GM18526 (cell line): ENCODE results near the gene CACNA1D.

ENCODE experiments used
- POLR2A ChIP-seq: IDR thresholded peaks from 3 replicates; pipeline ENCODE4 v1.6.1; 2011; ENCODE audit not compliant: insufficient read length; ENCODE audit errors: extremely low read depth

CACNA1D gene

GRCh38 chr3:53583161-53583690, 88.8 kb downstream of the CACNA1D start:
- TF ChIP-seq POLR2A: no peak

GRCh38 chr3:53585049-53585448, 90.6 kb downstream of the CACNA1D start:
- TF ChIP-seq POLR2A: no peak

DNA sequence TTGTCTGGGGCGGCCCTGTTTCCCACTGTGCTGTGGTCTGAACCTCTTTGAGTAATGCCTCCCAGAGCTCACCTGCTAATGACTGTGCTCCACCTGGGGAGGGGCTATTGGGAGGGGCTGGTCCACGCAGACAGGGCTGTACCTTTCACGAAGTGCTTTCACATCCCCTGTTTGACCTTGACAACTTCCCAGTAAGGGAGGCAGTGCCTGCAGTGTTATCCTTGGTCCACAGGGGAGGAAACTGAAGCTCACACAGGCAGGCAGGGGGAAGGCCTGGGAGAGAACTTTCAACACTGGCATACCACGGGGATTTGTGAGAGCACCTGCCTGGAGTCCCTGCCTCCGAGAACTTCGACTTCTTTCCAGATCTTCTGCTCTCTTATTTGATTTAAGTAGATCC, 91.2 kb downstream of the CACNA1D start:
- no peak for TF ChIP-seq POLR2A

- TF ChIP-seq POLR2A: no peak
These were observed 93.7 kb downstream of the CACNA1D start for GRCh38 chr3:53588122-53588521.

DNA sequence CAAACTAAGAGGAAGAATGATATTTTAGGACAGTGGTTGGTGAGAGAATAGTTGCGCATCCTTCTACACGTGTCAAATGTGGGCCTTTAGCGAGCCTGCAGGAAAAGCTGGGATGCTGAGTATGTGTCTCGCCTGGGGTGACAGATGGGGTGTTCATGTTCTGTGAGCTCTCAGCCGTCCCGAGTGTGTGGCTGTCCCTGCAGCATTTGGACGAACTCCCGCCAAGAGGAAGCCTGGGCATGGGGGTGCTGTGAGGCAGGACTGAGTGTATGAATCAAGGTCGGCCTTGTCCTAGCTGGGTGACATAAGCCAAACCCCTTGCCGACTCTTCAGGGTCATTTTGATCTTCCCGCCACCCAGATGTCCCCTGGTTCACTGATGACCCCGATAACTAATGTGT, 94.8 kb downstream of the CACNA1D start:
- TF ChIP-seq POLR2A: no peak

GRCh38 chr3:53589806-53590205, 95.4 kb downstream of the CACNA1D start:
- TF ChIP-seq POLR2A: no peak

- no peak for TF ChIP-seq POLR2A
These were observed 96.2 kb downstream of the CACNA1D start for GRCh38 chr3:53590606-53591005.

GRCh38 chr3:53591646-53592045, 97.2 kb downstream of the CACNA1D start:
- TF ChIP-seq POLR2A: no peak

DNA sequence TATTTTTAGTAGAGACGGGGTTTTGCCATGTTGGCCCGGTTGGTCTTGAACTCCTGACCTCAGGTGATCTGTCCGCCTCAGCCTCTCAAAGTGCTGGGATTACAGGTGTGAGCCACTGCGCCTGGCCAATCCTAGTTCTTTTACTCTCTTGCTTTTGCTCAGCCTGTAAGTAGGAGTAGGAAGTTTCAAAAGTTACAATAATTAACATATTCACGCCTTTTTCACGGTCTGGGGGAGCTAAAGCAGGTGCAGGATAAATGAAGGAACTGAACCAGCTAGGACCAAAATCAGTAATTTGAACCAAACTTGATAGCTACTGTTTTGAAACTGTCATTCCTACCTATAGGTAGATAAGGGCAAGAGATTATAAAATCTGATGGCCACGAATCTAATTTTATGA, 98.5 kb downstream of the CACNA1D start:
- TF ChIP-seq POLR2A: no peak

GRCh38 chr3:53593611-53594010, 99.2 kb downstream of the CACNA1D start:
- TF ChIP-seq POLR2A: no peak

- no peak for TF ChIP-seq POLR2A
These were observed 99.9 kb downstream of the CACNA1D start for GRCh38 chr3:53594276-53594675.

- TF ChIP-seq POLR2A: no peak
These were observed 101.2 kb downstream of the CACNA1D start for GRCh38 chr3:53595660-53596059.

DNA sequence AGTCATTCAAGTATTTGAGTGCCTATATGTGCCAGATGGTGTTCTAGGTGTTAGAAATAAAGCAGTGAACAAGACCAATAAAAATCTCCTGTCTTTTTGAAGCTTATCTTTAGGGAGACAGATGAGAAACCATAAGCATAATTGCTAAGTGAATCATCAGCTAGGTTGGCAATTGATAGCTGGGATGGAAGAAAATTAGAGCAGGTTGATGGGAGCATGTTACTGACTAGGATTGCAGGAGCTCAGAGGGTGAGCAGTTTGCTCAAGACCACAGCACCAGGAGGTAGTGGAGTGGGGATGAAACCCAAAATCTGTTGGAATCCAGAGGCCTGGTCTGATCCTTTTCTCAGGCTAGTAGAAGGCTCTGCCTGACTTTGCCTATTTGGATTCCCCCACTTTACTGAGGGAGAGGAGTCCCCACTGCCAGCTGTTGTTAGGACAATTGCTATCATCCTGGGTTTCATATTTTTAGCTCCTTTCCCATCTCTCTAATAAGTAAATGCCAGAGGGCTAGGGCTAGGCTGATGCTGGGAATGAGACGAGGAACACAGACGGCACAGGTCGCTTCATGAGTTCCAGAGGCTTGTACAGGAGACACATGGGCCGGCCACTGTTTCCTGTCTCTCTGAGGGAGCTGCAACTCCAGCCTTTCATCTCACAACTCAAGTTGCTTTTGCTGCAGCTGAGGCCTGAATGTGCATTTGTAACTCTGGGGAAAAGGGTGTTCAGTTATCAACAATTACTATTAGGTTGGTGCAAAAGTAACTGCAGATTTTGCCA, 102.9 kb downstream of the CACNA1D start:
- no peak for TF ChIP-seq POLR2A

GRCh38 chr3:53599771-53600170, 105.4 kb downstream of the CACNA1D start:
- TF ChIP-seq POLR2A: no peak

- TF ChIP-seq POLR2A: no peak
These were observed 108.5 kb downstream of the CACNA1D start for GRCh38 chr3:53602866-53603265.

DNA sequence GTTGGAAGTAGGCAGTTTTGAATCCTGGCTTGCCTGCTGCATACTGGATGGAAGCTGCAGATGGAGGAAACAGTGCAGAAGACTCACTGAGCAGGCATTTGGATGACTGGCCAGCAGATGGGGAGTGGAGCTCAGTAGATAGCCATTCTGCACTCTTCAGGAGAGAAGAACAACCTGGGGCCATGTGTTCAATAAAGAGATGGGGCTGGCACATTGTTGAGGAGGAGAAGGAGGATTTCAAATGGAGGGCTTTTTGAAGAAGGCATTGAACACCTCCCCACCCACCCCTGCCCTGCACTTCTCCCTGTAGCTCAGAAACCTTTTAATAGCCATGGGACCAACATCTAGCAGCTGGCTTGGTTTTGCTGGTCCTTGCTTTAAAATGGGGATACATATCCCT, 109.8 kb downstream of the CACNA1D start:
- no peak for TF ChIP-seq POLR2A

DNA sequence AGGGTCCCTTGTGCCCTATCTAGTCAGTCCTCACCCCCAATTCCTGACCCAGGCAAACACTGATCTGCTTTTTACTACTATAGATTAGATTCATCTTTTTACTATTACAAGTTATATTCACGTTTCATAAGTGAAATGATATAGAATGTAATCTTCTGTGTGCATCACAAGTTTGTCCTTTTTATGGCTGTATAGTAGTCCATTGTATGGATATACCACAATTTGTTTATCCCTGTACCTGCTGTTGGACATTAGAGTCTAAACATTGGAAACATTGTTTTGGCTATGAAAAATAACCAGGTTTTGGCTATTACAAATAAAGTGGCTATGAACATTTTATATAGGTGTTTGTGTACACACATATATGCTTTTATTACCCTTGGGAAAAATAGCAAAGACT, 112.4 kb downstream of the CACNA1D start:
- no peak for TF ChIP-seq POLR2A
